ENCODE results near the gene NDUFB1. TPM values are rescaled to one million over a fixed set of nuclear protein-coding genes. Genes with fewer than 3 reads are reported as not detected.

NDUFB1 gene
- total RNA-seq, 4 donors from 2014 or later = 123 to 720 (median 371) TPM

DNA sequence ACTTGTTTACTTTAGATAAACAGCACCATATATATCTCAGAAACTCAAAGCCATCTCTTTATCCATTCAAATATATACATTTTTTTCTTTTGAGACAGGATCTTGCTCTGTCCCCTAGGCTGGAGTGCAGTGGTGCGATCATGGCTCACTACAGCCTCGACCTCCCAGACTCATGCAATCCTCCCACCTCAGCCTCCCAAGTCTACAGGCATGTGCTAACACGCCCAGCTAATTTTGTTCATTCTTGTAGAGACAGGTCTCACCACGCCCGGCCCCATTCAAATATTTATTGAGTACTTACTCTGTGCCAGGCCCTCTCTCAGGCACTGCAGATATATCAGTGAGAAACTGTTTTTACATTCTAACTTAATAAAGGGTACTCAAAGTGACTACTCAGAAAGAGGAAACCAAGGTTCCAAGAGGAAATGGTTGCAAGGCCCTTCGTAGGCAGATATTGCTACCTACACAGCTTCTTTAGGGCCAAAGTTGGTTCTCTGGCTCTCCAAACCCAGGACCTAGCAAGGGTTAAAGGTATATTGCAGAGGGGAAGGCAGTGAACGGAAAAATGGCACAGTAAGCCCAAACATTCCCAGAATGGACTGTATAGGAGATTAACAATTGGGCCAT, 18.0 kb downstream of the NDUFB1 start:
- Histone ChIP-seq H3K4me1 (peaks cover 10 to 13% of the 10 kb centered on the region in 2 donors), H3K27ac (no peak overlapping the region), H3K4me3 (replicated peaks in 1 of 3) (no peak overlapping the region), H3K36me3 (no peaks in the 10 kb centered on the region), H3K9me3 (no peaks in the 10 kb centered on the region), H3K27me3 (no peaks in the 10 kb centered on the region)
- DNase-seq = no peak
- intact Hi-C loops (cut with DNase I) = loop anchor here (10.0 kb wide), 1 partner anchor 69 kb away; no protein-coding TSS in a partner anchor
- TF ChIP-seq CTCF (IDR thresholded peaks at IDR 0.05) (no peak), POLR2A (IDR thresholded peaks at IDR 0.05) (no peak)
- 89% methylated on average over 7 of the region's 7 CpGs for WGBS, 2 donors

DNA sequence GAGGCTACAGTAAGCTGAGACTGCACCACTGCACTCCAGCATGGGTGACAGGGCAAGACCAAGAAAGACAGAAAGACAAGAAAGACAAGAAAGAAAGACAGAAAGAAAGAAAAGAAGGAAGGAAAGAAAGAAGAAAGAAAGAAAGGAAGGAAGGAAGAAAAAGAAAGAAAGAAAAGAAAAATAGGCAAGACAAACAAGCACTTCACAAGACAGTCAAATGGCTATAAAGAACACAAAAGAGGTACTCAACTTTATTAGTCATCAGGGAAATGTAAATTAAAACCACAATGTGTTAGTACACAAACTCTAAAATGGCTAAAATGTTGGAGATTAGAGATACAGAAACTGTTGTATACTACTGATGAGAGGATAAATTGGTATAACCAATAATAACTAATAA, 21.7 kb downstream of the NDUFB1 start:
- H3K9me3 ChIP-seq = no peaks in the 10 kb centered on the region
- no peak overlapping the region for H3K27ac ChIP-seq
- intact Hi-C loops (cut with DNase I) = loop anchor here (10.0 kb wide), 1 partner anchor 65 kb away; no protein-coding TSS in a partner anchor
- H3K27me3 ChIP-seq = no peaks in the 10 kb centered on the region
- H3K4me1 ChIP-seq = peaks cover 5 to 6% of the 10 kb centered on the region in 2 donors
- DNase-seq = no peak
- no peak for TF ChIP-seq POLR2A (IDR thresholded peaks at IDR 0.05)
- TF ChIP-seq CTCF (IDR thresholded peaks at IDR 0.05) = no peak
- H3K36me3 ChIP-seq = peaks cover 3 to 4% of the 10 kb centered on the region in 2 donors
- no peak overlapping the region for H3K4me3 ChIP-seq (replicated peaks in 1 of 3)

DNA sequence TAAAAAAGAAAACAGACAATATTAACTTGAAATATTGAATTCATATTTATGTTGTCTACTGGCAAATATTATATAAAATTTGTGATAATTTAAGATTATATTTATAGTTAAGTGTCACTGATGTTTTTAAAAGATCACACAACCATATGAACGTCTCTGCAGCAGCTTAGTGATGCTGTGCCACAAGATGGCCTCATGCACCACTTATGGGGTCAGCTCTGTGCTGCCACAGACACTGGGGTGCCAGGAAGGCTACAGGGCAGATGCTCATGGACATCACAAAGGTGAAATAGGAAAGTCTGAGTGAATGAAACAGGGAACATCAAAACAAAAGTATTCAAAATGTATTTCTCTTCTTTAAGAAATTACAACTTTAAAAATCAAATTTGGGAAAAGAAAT, 28.2 kb downstream of the NDUFB1 start:
- no peak for TF ChIP-seq CTCF (IDR thresholded peaks at IDR 0.05)
- TF ChIP-seq POLR2A (IDR thresholded peaks at IDR 0.05) = no peak
- Histone ChIP-seq H3K4me3 (replicated peaks in 1 of 3) (no peak overlapping the region), H3K27me3 (no peaks in the 10 kb centered on the region), H3K4me1 (no peaks in the 10 kb centered on the region), H3K27ac (no peak overlapping the region), H3K9me3 (no peaks in the 10 kb centered on the region), H3K36me3 (peaks cover 10 to 11% of the 10 kb centered on the region in 2 donors)
- WGBS, 2 donors = 67 to 71% methylated on average over 1 of the region's 1 CpG
- intact Hi-C loops (cut with DNase I) = no loop called here
- no peak for DNase-seq

GRCh38 chr14:92088494-92088893, 33.0 kb downstream of the NDUFB1 start:
- Histone ChIP-seq H3K9me3 (no peaks in the 10 kb centered on the region), H3K4me1 (no peaks in the 10 kb centered on the region), H3K36me3 (peaks cover 12 to 28% of the 10 kb centered on the region in 2 donors), H3K4me3 (replicated peaks in 1 of 3) (no peak overlapping the region), H3K27ac (no peak overlapping the region), H3K27me3 (no peaks in the 10 kb centered on the region)
- DNase-seq = no peak
- no peak for TF ChIP-seq CTCF (IDR thresholded peaks at IDR 0.05)
- TF ChIP-seq POLR2A (IDR thresholded peaks at IDR 0.05) = no peak
- intact Hi-C loops (cut with DNase I) = no loop called here
- WGBS, 2 donors = 95 to 97% methylated on average over 5 of the region's 5 CpGs

DNA sequence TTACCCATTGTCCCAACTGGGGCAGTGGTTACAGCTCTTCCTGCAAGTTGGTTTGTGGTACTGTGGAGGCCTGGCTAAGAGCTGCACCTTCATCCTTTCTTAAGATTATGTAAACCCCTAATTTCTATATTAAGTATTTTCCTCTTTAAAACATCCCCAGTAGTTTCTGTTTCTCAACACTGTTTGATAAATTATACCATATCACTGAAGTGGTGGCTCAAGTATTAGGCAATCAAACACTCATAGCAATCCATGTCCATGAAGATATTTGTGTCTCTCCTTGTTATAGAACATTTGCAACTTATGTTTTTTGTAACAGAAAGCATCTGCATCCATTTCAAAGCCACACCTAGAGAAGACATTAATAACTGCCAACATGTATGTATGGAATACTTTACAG, 47.0 kb downstream of the NDUFB1 start:
- H3K9me3 ChIP-seq = no peaks in the 10 kb centered on the region
- intact Hi-C loops (cut with DNase I) = no loop called here
- no peak overlapping the region for H3K4me3 ChIP-seq (replicated peaks in 1 of 3)

More for the DNA sequence above, 47.0 kb downstream of the NDUFB1 start:
- Histone ChIP-seq H3K4me1 (no peaks in the 10 kb centered on the region), H3K36me3 (peaks cover 21 to 35% of the 10 kb centered on the region in 2 donors), H3K27ac (no peak overlapping the region), H3K27me3 (no peaks in the 10 kb centered on the region)
- DNase-seq = no peak
- TF ChIP-seq CTCF (IDR thresholded peaks at IDR 0.05) = no peak
- TF ChIP-seq POLR2A (IDR thresholded peaks at IDR 0.05) = no peak

Other genes starting within 250 kb of the NDUFB1 start
- gene FBLN5, start 174.0 kb downstream of the NDUFB1 start, total RNA-seq = 100 to 1,000 TPM in 1 of 4 donors, 10 to 100 TPM in 3; 71.5 to 110 (median 86.4) TPM
- gene TRIP11, start 81.6 kb downstream of the NDUFB1 start, total RNA-seq = 10 to 100 TPM; 35.5 to 45.1 (median 41.7) TPM
- gene ATXN3, start 15.1 kb downstream of the NDUFB1 start, total RNA-seq = 10 to 100 TPM; 28.0 to 76.7 (median 31.8) TPM
- 10 to 100 TPM; 34.1 to 55.8 (median 43.7) TPM for gene CPSF2, start 263 bp upstream of the NDUFB1 start, total RNA-seq
- gene SLC24A4, start 201.5 kb upstream of the NDUFB1 start, total RNA-seq = under 1 TPM; 0.05 to 0.46 (median 0.19) TPM